AG04450 (cell line): ENCODE measurements around the gene COG8. TPM values are rescaled to one million over a fixed set of nuclear protein-coding genes. Genes with fewer than 3 reads are reported as not detected.

Experiments
- CTCF ChIA-PET: fragments of 300-600, 350-600 bp; formaldehyde crosslinking; extraction: SDS; loops from one replicate; lab custom pipeline; 2022; ENCODE audit warnings: antibody characterized with exemption, inconsistent platforms; lab: Charles Lee
- POLR2A ChIA-PET: fragments of 350-600 bp; formaldehyde crosslinking; extraction: SDS; loops from one replicate; lab custom pipeline; 2021; ENCODE audit warnings: antibody characterized with exemption, inconsistent platforms; lab: Yijun Ruan, JAX
- DNase-seq: peaks from one replicate; pipeline ENCODE4 v3.0.0-alpha.2; 2011; ENCODE audit warnings: low read depth, low spot score
- H3K27ac ChIP-seq: one replicate; pipeline ENCODE4 v1.5.1; 2012; ENCODE audit warnings: low read depth, low read length, control low read depth
- H3K27me3 ChIP-seq: one replicate; pipeline ENCODE4 v1.6.0; 2012; ENCODE audit warnings: low read length; ENCODE audit not compliant: control insufficient read depth, insufficient read depth
- H3K4me3 ChIP-seq: 2 replicates; pipeline ENCODE4 v1.5.1; 2011; ENCODE audit warnings: mild to moderate bottlenecking, low read depth, low read length, control low read depth
- H3K9me3 ChIP-seq: 2 replicates; pipeline ENCODE4 v1.5.1; 2012; ENCODE audit warnings: low read length; ENCODE audit not compliant: control insufficient read depth, insufficient read depth
- CTCF ChIP-seq: IDR thresholded peaks from 2 replicates; pipeline ENCODE4 v1.5.1; 2011; ENCODE audit warnings: low read depth, low read length, control low read depth, inconsistent platforms
- polyA plus RNA-seq: library from polyadenylated mRNA; depleted of rRNA; stranded (reverse); fragments of >200 nt; gene quantifications from 2 replicates; pipeline ENCODE4 v1.2.3, GENCODE V29; 2011

COG8 gene
- polyA plus RNA-seq, 1 experiment: 22.6 TPM

DNA sequence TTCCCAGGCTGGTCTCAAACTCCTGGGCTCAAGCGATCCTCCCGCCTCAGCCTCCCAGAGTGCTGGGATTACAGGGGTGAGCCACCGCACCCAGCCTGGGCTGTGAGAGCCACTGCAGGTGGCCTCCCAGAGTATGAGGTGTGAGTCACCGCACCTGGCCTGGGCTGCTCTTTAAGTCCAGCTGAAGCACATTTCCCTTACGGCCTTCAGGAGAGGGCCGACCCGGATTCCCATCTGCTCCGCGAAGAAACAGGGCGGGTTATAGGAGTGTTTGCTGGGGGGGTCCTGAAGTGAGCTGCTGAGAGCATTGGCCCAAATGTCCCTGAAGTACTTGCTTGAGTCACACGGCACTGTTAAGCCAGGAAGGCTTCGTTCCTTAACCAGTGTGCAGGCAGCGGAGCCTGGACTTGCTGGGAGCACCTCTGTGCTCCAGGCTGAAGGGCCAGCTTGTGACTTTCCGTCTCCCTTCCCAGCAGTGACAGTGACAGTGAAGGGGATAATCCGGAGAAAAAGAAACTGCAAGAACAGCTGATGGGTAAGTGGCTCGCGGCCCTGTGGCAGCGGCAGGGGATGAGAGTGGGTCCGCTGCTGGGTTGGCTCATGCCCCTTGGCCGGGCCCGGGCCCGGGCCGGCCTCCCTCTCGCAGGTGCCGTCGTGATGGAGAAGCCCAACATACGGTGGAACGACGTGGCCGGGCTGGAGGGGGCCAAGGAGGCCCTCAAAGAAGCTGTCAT lies 21.0 kb downstream of the COG8 start:
- no peak for TF ChIP-seq CTCF
- Histone ChIP-seq H3K4me3 (no peak overlapping the region), H3K27me3 (no peaks in the 10 kb centered on the region), H3K27ac (no peak overlapping the region), H3K9me3 (no peaks in the 10 kb centered on the region; the same call in 1 of the 2 replicates)
- no peak for DNase-seq
- POLR2A ChIA-PET: no interaction called here
- CTCF ChIA-PET: no interaction called here

DNA sequence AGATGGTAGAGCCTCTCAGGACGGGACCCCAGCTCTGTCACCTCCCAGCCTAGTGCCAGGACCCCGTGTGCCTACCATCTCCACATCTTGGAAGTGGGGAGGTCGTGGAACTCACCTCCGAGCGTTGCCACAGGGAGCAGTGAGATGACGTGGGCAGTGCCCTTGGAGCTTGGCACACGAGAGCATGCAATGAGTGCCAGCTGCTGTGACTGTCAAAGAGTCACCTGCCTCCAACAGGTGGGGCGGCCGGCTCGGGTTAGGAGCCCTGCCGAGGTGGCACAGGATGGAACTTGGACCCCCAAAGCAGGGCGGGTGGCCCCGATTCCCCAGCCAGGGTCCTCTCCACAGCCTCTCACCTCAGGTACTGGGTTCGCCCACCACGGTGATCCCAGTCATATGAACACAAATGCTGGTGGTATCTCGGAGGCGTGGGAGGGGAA lies 22.7 kb downstream of the COG8 start:
- Histone ChIP-seq H3K27me3 (no peaks in the 10 kb centered on the region), H3K27ac (no peak overlapping the region), H3K4me3 (no peak overlapping the region), H3K9me3 (no peaks in the 10 kb centered on the region; the same call in 1 of the 2 replicates)
- POLR2A ChIA-PET: interaction anchor here (0.8 kb wide), 1 partner anchor 13 kb away, joined by 3 read pairs; no protein-coding TSS in a partner anchor
- no peak for TF ChIP-seq CTCF
- no peak for DNase-seq
- CTCF ChIA-PET: interaction anchor here (0.6 kb wide), 1 partner anchor 64 kb away, joined by 5 read pairs; no protein-coding TSS in a partner anchor

DNA sequence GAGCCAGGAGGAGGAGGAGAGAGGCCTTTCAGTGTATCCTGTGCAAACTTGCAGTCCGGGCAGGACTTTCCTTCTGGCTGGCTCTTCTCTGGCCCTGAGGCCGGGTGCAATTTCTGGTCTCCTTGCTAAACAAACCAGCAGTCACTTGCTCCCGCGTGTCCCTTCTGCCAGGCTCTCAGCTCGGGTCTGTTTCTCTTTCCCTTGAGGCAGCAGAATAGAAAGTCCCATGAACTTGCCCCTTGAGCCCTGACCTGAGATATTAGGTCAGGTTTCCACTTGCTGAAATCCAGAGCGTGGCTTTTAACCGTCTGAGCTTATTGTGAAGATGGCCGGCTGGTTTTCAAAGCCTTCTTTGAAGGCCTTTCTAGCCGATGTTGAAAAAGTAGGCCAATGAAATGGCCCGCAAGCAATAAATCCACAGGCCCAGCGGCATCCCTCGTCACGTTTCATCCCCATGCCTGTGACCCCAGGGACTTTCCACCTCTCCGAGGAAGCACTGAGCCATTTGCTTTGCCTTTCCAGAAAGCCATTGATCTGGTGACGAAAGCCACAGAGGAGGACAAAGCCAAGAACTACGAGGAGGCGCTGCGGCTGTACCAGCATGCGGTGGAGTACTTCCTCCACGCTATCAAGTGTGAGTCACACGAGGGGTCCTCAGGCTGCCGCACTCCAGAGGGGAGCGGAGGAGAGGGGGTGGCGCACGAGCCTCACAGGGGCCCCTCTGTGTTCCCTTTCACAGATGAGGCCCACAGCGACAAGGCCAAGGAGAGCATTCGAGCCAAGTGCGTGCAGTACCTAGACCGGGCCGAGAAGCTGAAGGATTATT lies 23.7 kb downstream of the COG8 start:
- Histone ChIP-seq H3K27me3 (no peaks in the 10 kb centered on the region), H3K4me3 (no peak overlapping the region), H3K9me3 (no peaks in the 10 kb centered on the region; the same call in 1 of the 2 replicates), H3K27ac (no peak overlapping the region)
- DNase-seq: no peak
- POLR2A ChIA-PET: no interaction called here
- CTCF ChIA-PET: interaction anchor here (0.6 to 1.3 kb wide), 2 partner anchors 63 to 165 kb away, joined by 3 to 5 read pairs; no protein-coding TSS in a partner anchor
- no peak for TF ChIP-seq CTCF

GRCh38 chr16:69314534-69314933 lies 24.8 kb downstream of the COG8 start:
- no peak for DNase-seq
- Histone ChIP-seq H3K4me3 (no peak overlapping the region), H3K27ac (no peak overlapping the region), H3K27me3 (no peaks in the 10 kb centered on the region), H3K9me3 (no peaks in the 10 kb centered on the region; the same call in 1 of the 2 replicates)
- ChIA-PET CTCF (interaction anchor here (1.3 kb wide), 1 partner anchor 164 kb away, joined by 3 read pairs; no protein-coding TSS in a partner anchor), POLR2A (no interaction called here)
- no peak for TF ChIP-seq CTCF
